Rectal smooth muscle tissue (tissue), 1 donor: ENCODE data around the gene UNC45B.
"Not testable (repeated sequence)": the region's sequence is repeated elsewhere in the genome, so short reads cannot be mapped to it uniquely, and the experiment has no call there.

ENCODE experiments used
- H3K27ac ChIP-seq: one replicate; pipeline ENCODE4 v1.7.0; 2013; ENCODE audit warnings: low read depth, low read length, inconsistent platforms
- H3K27me3 ChIP-seq: one replicate; pipeline ENCODE4 v1.7.0; 2013; ENCODE audit warnings: low read length; ENCODE audit not compliant: control insufficient read depth, insufficient read depth
- H3K36me3 ChIP-seq: one replicate; pipeline ENCODE4 v1.7.0; 2013; ENCODE audit warnings: low read length; ENCODE audit not compliant: control insufficient read depth, insufficient read depth
- H3K4me1 ChIP-seq: one replicate; pipeline ENCODE4 v1.7.0; 2013; ENCODE audit warnings: low read length; ENCODE audit not compliant: control insufficient read depth, insufficient read depth
- H3K4me3 ChIP-seq: one replicate; pipeline ENCODE4 v1.7.0; 2013; ENCODE audit warnings: low read length
- H3K9ac ChIP-seq: one replicate; pipeline ENCODE4 v1.7.0; 2013; ENCODE audit warnings: low read length

The UNC45B gene

GRCh38 chr17:35163886-35164285 lies 16.3 kb downstream of the UNC45B start:
- H3K9ac ChIP-seq: no peak overlapping the region
- no peaks in the 10 kb centered on the region for H3K4me1 ChIP-seq
- H3K4me3 ChIP-seq: no peak overlapping the region
- H3K27ac ChIP-seq: no peak overlapping the region
- H3K36me3 ChIP-seq: no peaks in the 10 kb centered on the region
- no peaks in the 10 kb centered on the region for H3K27me3 ChIP-seq

DNA sequence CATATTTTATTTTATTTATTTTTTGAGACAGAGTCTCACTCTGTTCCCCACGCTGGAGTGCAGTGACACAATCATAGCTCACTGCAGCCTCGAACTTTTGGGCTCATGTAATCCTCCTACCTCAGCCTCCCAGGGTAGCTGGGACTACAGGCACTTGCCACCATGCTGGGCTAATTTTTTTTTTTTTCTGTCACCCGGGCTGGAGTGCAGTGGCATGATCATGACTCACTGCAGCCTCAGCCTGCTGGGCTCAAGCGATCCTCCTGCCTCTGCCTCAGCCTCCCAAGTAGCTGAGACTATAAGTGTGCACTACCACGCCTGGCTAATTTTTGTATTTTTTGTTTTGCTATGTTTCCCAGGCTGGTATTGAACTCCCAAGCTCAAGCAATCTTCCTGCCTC lies 17.1 kb downstream of the UNC45B start:
- Histone ChIP-seq H3K4me1 (no peaks in the 10 kb centered on the region), H3K4me3 (no peak overlapping the region), H3K9ac (no peak overlapping the region), H3K27me3 (no peaks in the 10 kb centered on the region), H3K36me3 (no peaks in the 10 kb centered on the region), H3K27ac (no peak overlapping the region)

- Histone ChIP-seq H3K27ac (no peak overlapping the region), H3K4me1 (no peaks in the 10 kb centered on the region), H3K9ac (no peak overlapping the region), H3K27me3 (no peaks in the 10 kb centered on the region), H3K36me3 (no peaks in the 10 kb centered on the region), H3K4me3 (no peak overlapping the region)
These were observed 18.9 kb downstream of the UNC45B start for GRCh38 chr17:35166526-35166925.

- H3K27me3 ChIP-seq: no peaks in the 10 kb centered on the region
- H3K27ac ChIP-seq: no peak overlapping the region
- H3K4me3 ChIP-seq: no peak overlapping the region
- H3K36me3 ChIP-seq: no peaks in the 10 kb centered on the region
- H3K9ac ChIP-seq: no peak overlapping the region
- no peaks in the 10 kb centered on the region for H3K4me1 ChIP-seq
These were observed 19.4 kb downstream of the UNC45B start for GRCh38 chr17:35167046-35167445.

DNA sequence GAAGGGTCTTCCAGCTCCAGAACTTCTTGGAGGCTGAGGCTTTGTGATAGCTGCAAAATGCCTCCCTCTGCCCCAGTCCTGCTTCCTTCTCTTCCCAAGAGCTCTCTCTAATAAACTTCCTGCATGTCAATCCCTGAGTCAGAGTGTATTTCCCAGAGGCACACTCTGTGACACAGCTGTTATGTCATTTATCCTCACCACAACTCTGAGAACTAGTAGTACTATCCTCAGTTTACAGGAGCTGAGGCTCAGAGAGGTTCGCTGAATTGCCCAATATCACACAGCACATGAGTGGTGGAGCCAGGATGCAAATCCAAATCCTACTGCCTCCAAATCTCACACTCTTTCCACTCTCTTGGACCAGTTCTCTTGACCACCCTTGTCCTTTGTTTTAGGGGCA lies 20.0 kb downstream of the UNC45B start:
- Histone ChIP-seq H3K9ac (no peak overlapping the region), H3K4me3 (no peak overlapping the region), H3K27me3 (no peaks in the 10 kb centered on the region), H3K4me1 (no peaks in the 10 kb centered on the region), H3K36me3 (no peaks in the 10 kb centered on the region), H3K27ac (no peak overlapping the region)

DNA sequence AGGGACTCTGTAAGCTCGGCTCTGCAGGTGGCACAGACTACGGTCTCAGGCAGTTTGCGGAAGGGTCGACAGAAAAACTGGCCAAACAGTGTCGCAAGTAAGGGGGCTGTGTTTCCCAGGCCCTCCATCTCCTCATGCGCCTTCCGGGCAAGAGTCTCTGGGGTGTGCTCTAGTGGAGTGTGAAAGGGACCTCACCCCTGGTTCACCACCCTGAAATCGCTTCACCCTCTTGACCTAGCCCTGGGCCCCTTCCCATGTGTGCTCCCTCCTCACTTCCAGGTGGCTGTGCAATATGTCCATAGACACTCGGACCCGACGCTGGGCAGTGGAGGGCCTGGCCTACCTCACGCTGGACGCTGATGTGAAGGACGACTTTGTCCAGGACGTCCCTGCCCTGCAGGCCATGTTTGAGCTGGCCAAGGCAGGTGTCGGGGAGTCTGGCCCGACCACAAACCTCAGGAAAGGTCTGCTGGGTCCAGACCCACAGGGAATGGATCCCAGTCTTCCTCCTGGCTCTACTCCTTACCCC lies 22.3 kb downstream of the UNC45B start:
- no peak overlapping the region for H3K27ac ChIP-seq
- H3K4me1 ChIP-seq: no peaks in the 10 kb centered on the region
- H3K9ac ChIP-seq: no peak overlapping the region
- no peaks in the 10 kb centered on the region for H3K36me3 ChIP-seq
- no peaks in the 10 kb centered on the region for H3K27me3 ChIP-seq
- no peak overlapping the region for H3K4me3 ChIP-seq

DNA sequence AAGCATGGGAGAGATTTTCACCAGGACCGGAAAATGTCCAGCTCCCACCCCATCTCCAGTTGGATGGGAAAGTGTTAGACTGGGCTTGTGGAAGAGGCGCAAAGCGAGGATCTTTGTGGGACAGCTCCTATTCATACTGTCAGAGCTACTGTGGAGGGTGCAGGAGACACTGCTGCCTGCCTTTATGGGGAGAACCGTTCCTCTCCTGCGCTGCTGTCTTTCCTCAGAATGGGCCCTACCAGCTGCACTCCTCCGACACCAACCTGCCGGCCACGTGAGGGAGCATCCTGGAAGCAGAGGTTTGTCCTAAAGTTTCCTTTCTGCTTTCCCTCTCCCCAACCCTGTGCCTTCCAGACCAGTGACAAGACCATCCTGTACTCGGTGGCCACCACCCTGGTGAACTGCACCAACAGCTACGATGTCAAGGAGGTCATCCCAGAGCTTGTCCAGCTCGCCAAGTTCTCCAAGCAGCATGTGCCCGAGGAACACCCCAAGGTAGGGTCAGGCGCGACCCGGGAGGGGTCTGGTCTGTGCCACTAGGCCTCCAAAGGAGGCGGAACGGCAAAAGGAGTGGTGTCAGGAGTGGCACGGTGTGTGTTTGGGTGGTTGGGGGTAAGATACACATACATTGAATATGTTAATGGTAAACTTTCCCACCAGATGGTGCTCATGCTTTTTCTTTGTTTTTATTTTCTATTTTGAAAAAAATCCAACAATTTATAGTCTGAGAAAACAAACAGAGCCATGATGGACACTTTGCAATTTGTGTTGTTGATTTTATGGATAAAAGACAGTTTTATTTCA lies 23.6 kb downstream of the UNC45B start:
- Histone ChIP-seq H3K27ac (no peak overlapping the region), H3K36me3 (no peaks in the 10 kb centered on the region), H3K9ac (no peak overlapping the region)

DNA sequence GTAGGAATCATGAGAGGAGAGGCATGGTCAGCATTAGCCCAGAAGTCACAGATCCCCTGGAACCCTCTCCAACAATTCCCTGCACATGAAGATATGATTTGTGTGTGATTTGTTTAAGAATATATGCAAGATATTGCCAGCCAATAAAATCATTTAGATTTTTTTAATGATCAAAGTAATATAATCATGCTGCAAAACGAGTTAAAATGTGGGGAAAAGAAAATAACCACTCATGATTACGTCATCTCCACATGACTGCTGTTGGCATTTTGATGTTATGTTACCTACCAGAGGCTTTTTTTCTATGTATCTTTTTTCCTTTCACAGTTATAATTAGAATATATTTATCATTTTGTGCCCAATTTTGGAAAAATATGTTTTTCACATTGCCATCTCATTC lies 24.2 kb downstream of the UNC45B start:
- Histone ChIP-seq H3K4me1 (no peaks in the 10 kb centered on the region), H3K9ac (no peak overlapping the region), H3K27ac (no peak overlapping the region), H3K27me3 (no peaks in the 10 kb centered on the region), H3K36me3 (no peaks in the 10 kb centered on the region), H3K4me3 (no peak overlapping the region)

More for the DNA sequence above, 23.6 kb downstream of the UNC45B start:
- Histone ChIP-seq H3K4me3 (no peak overlapping the region), H3K4me1 (no peaks in the 10 kb centered on the region), H3K27me3 (no peaks in the 10 kb centered on the region)

- not testable (repeated sequence) for H3K27ac ChIP-seq, H3K36me3 ChIP-seq, H3K4me3 ChIP-seq, H3K4me1 ChIP-seq, H3K27me3 ChIP-seq, H3K9ac ChIP-seq
These were observed 24.7 kb downstream of the UNC45B start for GRCh38 chr17:35172321-35172720.

DNA sequence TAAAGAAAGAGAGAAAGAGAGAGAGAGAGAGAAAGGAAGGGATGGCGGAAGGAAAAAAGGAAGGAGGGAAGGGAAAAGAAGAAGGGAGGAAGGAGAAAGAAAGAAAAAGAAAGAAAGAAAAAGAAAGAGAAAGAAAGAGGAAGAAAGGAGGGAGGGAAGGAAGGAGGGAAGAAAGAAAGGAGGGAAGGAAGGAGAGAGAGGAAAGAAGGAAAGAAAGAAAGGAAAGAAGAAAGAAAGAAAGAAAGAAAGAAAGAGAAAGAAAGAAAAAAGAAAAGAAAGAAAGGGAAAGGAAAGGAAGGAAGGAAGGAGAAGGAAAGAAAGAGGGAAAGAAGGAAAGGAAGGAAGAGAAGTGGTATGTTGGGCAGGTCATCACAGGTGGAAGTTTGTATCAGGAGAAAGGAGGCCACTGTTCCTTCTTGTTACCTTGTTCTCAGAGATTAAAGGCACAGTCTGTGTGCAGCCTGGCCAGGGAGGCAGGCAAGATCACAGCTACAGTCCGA lies 27.3 kb downstream of the UNC45B start:
- no peak overlapping the region for H3K27ac ChIP-seq
- no peak overlapping the region for H3K4me3 ChIP-seq
- no peaks in the 10 kb centered on the region for H3K4me1 ChIP-seq
- H3K36me3 ChIP-seq: no peaks in the 10 kb centered on the region
- no peak overlapping the region for H3K9ac ChIP-seq
- H3K27me3 ChIP-seq: no peaks in the 10 kb centered on the region

DNA sequence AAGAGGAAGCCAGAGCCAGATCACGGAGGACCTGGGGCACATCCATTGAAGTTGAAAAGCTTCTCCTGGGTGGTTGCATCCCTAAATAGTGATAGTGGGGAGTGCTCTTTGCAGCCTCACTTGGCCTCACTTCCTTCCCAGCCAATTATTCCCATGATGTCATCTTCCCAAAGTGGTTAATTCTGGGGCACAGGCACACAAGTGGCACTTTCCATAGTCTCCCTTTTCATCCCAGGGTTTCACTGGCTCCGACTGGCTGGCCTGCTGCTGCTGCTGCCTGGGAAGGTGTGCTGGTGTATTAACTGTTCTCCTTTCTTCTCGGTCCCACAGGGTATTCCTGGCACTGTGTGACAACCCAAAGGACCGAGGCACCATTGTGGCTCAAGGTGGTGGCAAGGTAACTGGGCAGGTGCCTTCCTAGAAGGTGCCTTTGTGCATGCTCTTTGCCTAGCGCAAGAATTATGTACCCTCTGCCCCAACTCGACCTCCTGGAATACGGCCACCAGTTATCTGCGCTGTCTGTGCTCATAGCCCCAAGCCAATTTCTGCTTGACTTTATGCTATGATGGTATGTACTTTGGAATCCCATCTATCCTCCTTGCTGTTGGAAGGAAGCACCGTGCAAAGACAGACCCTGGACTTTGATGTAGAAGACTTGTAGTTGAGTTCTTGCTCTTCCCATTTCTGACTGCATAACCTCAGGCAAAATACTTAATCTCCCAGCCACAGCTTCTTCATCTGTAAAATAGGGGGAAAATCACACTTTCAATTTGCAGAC lies 28.2 kb downstream of the UNC45B start:
- H3K36me3 ChIP-seq: no peaks in the 10 kb centered on the region
- H3K4me1 ChIP-seq: no peaks in the 10 kb centered on the region
- H3K27ac ChIP-seq: no peak overlapping the region
- no peak overlapping the region for H3K9ac ChIP-seq
- no peaks in the 10 kb centered on the region for H3K27me3 ChIP-seq
- H3K4me3 ChIP-seq: no peak overlapping the region

- no peak overlapping the region for H3K27ac ChIP-seq
- H3K9ac ChIP-seq: no peak overlapping the region
- no peaks in the 10 kb centered on the region for H3K4me1 ChIP-seq
- no peaks in the 10 kb centered on the region for H3K27me3 ChIP-seq
- no peaks in the 10 kb centered on the region for H3K36me3 ChIP-seq
- H3K4me3 ChIP-seq: no peak overlapping the region
These were observed 29.3 kb downstream of the UNC45B start for GRCh38 chr17:35176897-35177296.
